Hematopoietic multipotent progenitor cell treated with erythropoietin and hydrocortisone succinate and interleukin-3 and kit ligand, for 6 days (in vitro differentiated cells): Measurements from ENCODE around the gene MCRIP1.

ENCODE experiments used
- DNase-seq: peaks from one replicate; pipeline ENCODE4 v3.0.0-alpha.2; 2015

The MCRIP1 gene

GRCh38 chr17:81817758-81818147, 15.3 kb downstream of the MCRIP1 start:
- no peak for DNase-seq

GRCh38 chr17:81815646-81815986, 17.5 kb downstream of the MCRIP1 start:
- no peak for DNase-seq

GRCh38 chr17:81814748-81815645, 18.1 kb downstream of the MCRIP1 start:
- no peak for DNase-seq

GRCh38 chr17:81813861-81814683, 19.0 kb downstream of the MCRIP1 start:
- no peak for DNase-seq

- no peak for DNase-seq
Observed at GRCh38 chr17:81813371-81813684, 19.8 kb downstream of the MCRIP1 start.

- no peak for DNase-seq
Observed at GRCh38 chr17:81812571-81813370, 20.3 kb downstream of the MCRIP1 start.

- DNase-seq: no peak
Observed at GRCh38 chr17:81811705-81812570, 21.2 kb downstream of the MCRIP1 start.

GRCh38 chr17:81810892-81811704, 22.0 kb downstream of the MCRIP1 start:
- DNase-seq: no peak

GRCh38 chr17:81810476-81810875, 22.6 kb downstream of the MCRIP1 start:
- DNase-seq: no peak

- no peak for DNase-seq
Observed at GRCh38 chr17:81809556-81809998, 23.5 kb downstream of the MCRIP1 start.

GRCh38 chr17:81808778-81809555, 24.1 kb downstream of the MCRIP1 start:
- no peak for DNase-seq

- DNase-seq: peak; percentile 47
Observed at GRCh38 chr17:81807839-81808238, 25.3 kb downstream of the MCRIP1 start.

- DNase-seq: no peak
Observed at GRCh38 chr17:81807210-81807719, 25.8 kb downstream of the MCRIP1 start.

GRCh38 chr17:81806461-81807209, 26.5 kb downstream of the MCRIP1 start:
- DNase-seq: no peak

- no peak for DNase-seq
Observed at GRCh38 chr17:81805707-81806460, 27.2 kb downstream of the MCRIP1 start.

GRCh38 chr17:81804559-81805399, 28.3 kb downstream of the MCRIP1 start:
- no peak for DNase-seq

- DNase-seq: no peak
Observed at GRCh38 chr17:81803728-81804558, 29.1 kb downstream of the MCRIP1 start, which contains the start of gene GCGR. TSS of gene GCGR (plus strand) at chr17:81804150. CDS start at chr17:81809019, 4,869 bp downstream.
